Uterus (tissue), 2 donors: Measurements from ENCODE around the gene TNPO3.

Experiments
- CTCF ChIP-seq, 4 experiments: fragments of 200-600 bp in 2 of 4; fragments of 450-650 bp in 2 of 4; sonication (generic) in 2 of 4; IDR thresholded peaks; one replicate each; pipeline ENCODE4 v1.5.1; 2016 to 2019; ENCODE audit warnings: antibody characterized with exemption in 4 of 4, mild to moderate bottlenecking in 2 of 4, moderate library complexity in 1 of 4
- POLR2A ChIP-seq, 2 donors: fragments of 450-650 bp; IDR thresholded peaks; one replicate each; pipeline ENCODE4 v1.6.1; 2016; ENCODE audit warnings: antibody characterized with exemption in 2 of 2, mild to moderate bottlenecking in 1 of 2, moderate library complexity in 1 of 2

GRCh38 chr7:129072479-129073011 is 17.6 kb upstream of the TNPO3 start:
- no peak for TF ChIP-seq CTCF (IDR thresholded peaks at IDR 0.05)
- TF ChIP-seq POLR2A (IDR thresholded peaks at IDR 0.05), result no peak
